ENCODE data around the gene TSPAN18.

GRCh38 chr11:44976576-44976975 is 249.8 kb downstream of the TSPAN18 start:
- TF ChIP-seq POLR2A (IDR thresholded peaks at IDR 0.05; ENCODE audit: low read length) (no peak), GATA1 (IDR thresholded peaks at IDR 0.05; ENCODE audit: low read depth, low read length) (no peak)

Measured in erythroblast (primary cell).